ENCODE data around the gene RASSF3.

DNA sequence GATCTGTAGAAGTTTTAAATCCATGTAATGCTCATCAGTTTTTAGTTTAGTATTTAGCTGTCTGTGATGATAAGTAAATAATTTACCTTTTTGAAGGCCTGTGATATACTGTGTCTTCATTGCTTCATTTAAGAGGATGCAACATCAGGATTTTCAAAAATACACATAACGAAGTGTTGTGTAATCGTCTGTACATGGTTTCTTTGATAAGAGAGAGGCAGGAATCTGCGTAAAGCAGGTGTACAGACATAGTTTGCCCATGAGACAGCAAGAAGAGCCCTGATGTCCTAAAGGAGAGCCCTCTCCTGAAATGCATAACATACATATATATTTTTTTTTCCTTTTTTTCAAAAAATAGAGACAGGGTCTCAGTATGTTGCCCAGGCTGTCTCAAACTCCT lies 44.8 kb downstream of the RASSF3 start:
- TF ChIP-seq, protein P1, sequence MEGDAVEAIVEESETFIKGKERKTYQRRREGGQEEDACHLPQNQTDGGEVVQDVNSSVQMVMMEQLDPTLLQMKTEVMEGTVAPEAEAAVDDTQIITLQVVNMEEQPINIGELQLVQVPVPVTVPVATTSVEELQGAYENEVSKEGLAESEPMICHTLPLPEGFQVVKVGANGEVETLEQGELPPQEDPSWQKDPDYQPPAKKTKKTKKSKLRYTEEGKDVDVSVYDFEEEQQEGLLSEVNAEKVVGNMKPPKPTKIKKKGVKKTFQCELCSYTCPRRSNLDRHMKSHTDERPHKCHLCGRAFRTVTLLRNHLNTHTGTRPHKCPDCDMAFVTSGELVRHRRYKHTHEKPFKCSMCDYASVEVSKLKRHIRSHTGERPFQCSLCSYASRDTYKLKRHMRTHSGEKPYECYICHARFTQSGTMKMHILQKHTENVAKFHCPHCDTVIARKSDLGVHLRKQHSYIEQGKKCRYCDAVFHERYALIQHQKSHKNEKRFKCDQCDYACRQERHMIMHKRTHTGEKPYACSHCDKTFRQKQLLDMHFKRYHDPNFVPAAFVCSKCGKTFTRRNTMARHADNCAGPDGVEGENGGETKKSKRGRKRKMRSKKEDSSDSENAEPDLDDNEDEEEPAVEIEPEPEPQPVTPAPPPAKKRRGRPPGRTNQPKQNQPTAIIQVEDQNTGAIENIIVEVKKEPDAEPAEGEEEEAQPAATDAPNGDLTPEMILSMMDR (optimal IDR thresholded peaks at IDR 0.05 in 1 of 3, IDR thresholded peaks at IDR 0.05 in 1 of 3, conservative IDR thresholded peaks at IDR 0.05 in 1 of 3; ENCODE audit: extremely low read depth in 1 of 3, insufficient read depth in 2 of 3, low read length in 3 of 3) = no peak
- no peak for TF ChIP-seq EZH2 (IDR thresholded peaks at IDR 0.05; ENCODE audit: low read length)

All from keratinocyte (primary cell).